Fibroblast of pulmonary artery (primary cell): ENCODE data around the gene SLC17A3.

Experiments used
- DNase-seq: peaks from one replicate; pipeline ENCODE4 v3.0.0-alpha.2; 2010; ENCODE audit warnings: low read depth
- H3K4me3 ChIP-seq: replicated peaks from 2 replicates; pipeline ENCODE4 v1.5.1; 2011; ENCODE audit warnings: low read depth, mild to moderate bottlenecking, control low read depth, low read length, moderate library complexity
- TF ChIP-seq, protein P1 (sequence below): IDR thresholded peaks from 2 replicates; pipeline ENCODE4 v1.5.1; 2011; ENCODE audit warnings: mild to moderate bottlenecking, control low read depth, low read length, inconsistent platforms; ENCODE audit errors: missing control alignments

Gene SLC17A3

DNA sequence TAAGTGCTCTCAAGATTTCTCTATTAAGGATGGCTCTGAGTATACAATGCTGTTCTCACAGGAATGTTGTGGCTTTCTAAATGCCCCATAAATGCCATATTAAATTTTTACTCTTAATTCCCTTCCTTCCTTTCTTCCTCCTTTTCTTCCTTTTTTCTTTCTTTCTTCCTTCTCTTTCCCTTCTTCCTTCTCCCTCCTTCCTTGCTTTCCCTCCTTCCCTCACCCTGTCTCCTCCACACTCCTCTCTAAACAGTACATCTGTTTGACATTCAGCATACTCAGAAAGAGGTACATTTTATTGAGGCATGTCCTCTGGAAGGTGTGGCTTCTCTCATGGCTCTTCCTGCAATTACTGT is 41.8 kb downstream of the SLC17A3 start:
- TF ChIP-seq, protein P1, sequence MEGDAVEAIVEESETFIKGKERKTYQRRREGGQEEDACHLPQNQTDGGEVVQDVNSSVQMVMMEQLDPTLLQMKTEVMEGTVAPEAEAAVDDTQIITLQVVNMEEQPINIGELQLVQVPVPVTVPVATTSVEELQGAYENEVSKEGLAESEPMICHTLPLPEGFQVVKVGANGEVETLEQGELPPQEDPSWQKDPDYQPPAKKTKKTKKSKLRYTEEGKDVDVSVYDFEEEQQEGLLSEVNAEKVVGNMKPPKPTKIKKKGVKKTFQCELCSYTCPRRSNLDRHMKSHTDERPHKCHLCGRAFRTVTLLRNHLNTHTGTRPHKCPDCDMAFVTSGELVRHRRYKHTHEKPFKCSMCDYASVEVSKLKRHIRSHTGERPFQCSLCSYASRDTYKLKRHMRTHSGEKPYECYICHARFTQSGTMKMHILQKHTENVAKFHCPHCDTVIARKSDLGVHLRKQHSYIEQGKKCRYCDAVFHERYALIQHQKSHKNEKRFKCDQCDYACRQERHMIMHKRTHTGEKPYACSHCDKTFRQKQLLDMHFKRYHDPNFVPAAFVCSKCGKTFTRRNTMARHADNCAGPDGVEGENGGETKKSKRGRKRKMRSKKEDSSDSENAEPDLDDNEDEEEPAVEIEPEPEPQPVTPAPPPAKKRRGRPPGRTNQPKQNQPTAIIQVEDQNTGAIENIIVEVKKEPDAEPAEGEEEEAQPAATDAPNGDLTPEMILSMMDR = no peak

DNA sequence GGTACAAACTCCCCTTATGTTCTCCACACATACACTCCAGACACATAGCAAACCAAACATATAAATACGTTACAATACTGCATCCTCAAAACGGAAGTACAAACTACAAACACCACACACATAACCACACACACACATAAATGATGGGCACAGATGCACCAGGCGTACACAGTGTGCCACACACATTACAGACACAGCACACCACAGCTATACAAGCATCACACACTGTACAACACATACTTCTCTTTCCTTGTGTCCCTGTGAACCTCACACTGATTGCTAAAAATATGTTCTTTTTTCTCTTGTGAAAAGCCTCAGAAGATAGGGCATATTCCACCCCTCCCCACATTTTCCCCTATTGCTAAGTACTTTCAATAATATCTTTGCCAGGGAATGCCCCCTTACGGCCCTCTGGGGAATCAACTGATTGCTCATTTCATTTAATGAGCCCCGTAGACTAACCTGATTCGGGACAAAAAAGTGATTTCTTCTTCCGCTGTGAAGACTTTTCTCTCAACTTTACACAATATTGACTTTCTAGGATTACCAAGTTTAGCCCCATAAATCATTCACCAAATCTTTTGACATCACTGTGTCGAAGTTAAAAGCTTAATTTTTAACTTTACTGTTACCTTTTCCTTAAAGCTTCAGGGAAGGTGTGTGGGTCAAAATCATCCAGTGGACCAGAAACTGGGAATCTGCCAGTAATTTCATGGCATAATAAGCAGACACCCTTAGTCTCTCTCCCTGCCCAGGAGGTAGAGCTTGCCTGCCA is 42.3 kb downstream of the SLC17A3 start, which contains the start of gene SLC17A1:
SLC17A1 (minus strand) TSS at position 521 of the 775 bp plus-strand sequence. CDS start 1,495 bp downstream, outside the sequence.
- no peak for DNase-seq
- no peak within 1 kb of the TSS for H3K4me3 ChIP-seq
- TF ChIP-seq, protein P1 = no peak

More for the DNA sequence above, 41.8 kb downstream of the SLC17A3 start:
- H3K4me3 ChIP-seq = no peak overlapping the region
- no peak for DNase-seq

DNA sequence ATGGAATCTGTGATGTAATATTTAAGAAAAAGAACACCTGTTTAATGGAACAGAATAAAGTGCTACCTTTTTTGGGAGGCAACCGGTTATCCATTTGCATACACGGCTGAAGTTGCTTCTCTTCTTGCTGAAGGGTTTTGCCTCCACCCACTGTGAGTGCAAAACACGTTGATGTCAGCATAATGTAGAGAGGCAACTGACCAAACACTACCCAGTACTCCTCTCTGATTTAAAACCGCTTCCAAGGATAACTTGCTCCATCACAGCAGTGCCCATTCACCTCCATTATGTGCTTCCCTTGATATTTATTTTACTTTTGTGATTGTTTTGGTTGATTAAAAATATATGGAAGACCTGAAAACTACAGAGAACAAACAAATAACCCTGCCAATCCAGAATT is 43.6 kb downstream of the SLC17A3 start:
- no peak for DNase-seq
- H3K4me3 ChIP-seq = no peak overlapping the region
- TF ChIP-seq, protein P1 = no peak

DNA sequence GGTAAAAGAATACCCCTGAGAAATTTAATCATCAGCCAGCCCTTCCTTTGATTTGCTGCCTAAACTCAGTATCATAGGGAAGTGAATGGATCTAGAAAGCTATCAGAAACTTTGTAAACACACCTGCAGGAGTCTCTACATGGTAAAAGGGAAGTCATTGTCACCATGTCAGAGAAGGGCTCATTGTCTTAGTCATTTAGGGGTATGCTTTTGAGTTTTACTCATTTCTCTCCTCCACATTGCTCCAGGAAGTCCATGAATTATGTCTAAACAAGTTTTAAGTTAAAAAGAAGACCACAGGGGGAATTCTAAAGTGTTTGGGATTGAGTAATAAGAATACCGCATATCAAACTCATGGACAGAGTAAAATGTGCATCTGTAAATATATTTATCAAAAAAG is 44.7 kb downstream of the SLC17A3 start:
- no peak overlapping the region for H3K4me3 ChIP-seq
- no peak for DNase-seq
- TF ChIP-seq, protein P1 = no peak

DNA sequence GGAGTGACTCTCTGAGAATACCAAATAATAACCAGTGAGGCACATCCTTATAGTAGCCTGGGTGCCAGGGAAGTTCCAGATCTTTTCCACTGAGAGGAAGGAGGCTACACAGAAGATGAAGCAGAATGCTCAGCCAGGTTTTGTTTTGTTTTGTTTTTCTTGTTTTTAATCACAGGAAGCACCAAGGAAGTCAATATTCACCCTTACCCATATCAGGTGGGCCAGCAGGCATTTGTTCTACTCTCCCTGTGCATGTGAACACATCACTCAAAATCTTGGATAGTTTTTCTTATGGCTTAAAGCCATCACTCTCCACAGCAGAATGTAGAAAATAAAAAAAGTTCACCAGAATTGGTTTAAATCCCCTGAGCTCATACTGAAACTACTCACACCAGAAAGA is 52.7 kb downstream of the SLC17A3 start:
- DNase-seq = no peak
- TF ChIP-seq, protein P1 = no peak
- no peak overlapping the region for H3K4me3 ChIP-seq

DNA sequence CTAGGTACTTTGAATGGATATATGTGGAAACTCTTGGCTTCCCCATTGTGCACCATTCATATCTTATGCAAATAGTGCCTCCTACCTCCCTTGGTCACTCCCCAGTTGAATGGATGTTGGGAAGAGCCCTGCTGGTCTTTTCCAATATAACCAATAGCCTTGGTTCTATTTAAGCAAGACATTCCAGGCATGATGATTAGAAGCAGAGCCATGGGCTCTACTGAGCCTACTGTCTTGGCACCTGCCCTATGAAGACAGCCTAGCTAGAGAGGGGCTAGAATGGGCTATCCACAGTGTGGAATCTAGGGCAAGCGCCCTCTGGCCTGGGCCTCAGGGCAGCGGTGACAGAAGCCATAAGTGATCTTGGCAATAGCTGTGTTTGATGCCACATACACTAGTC is 57.8 kb downstream of the SLC17A3 start:
- DNase-seq = no peak
- H3K4me3 ChIP-seq = no peak overlapping the region
- TF ChIP-seq, protein P1 = no peak

DNA sequence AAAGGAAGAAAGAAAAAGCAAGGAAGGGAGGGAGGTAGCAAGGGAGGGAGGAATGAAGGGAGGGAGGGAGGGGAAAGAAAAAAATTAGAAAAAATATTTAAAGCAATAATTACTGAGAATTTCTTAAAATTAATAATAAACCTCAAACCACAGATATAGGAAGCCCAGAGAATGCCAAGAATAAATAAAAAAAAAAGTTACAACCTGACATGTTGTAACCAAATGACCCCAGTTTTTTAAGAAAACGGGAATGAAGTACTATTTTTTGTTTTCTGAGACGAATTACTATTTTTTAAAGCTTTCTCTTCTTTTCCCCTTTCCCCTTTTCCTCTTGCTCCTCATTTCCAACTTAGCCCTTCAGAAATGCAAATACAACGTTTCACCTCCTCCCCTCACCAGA is 58.8 kb downstream of the SLC17A3 start:
- H3K4me3 ChIP-seq = no peak overlapping the region
- TF ChIP-seq, protein P1 = no peak
- DNase-seq = no peak
